PFSK-1 (cell line): ENCODE results near the gene FGGY.

ENCODE experiments used
- FOXP2 ChIP-seq: optimal IDR thresholded peaks from 2 replicates; pipeline ENCODE3; 2011; ENCODE audit warnings: borderline replicate concordance, control low read depth, inconsistent platforms; ENCODE audit not compliant: insufficient read depth; ENCODE audit errors: extremely low read length, extremely low read depth
- POLR2AphosphoS5 ChIP-seq: IDR thresholded peaks from 2 replicates; pipeline ENCODE4 v1.6.1; 2012; ENCODE audit warnings: low read depth, mild to moderate bottlenecking, control low read depth, low read length, moderate library complexity
- SIN3A ChIP-seq: IDR thresholded peaks from 2 replicates; pipeline ENCODE4 v1.6.1; 2012; ENCODE audit warnings: mild to moderate bottlenecking, low read length, moderate library complexity, borderline replicate concordance; ENCODE audit not compliant: insufficient read depth
- TAF1 ChIP-seq: IDR thresholded peaks from 2 replicates; pipeline ENCODE4 v1.6.1; 2012; ENCODE audit warnings: low read length, control low read depth, borderline replicate concordance; ENCODE audit not compliant: insufficient read depth
- TF ChIP-seq, protein P1 (sequence below), 2 experiments: IDR thresholded peaks; 2 replicates each; pipeline versions ENCODE4 v1.6.1 to v1.8.0; 2011 to 2012; ENCODE audit warnings: low read depth in 2 of 2, low read length in 2 of 2, control low read depth in 1 of 2, inconsistent platforms in 1 of 2, mild to moderate bottlenecking in 1 of 2, moderate library complexity in 1 of 2; ENCODE audit not compliant: insufficient read depth in 1 of 2

FGGY gene

DNA sequence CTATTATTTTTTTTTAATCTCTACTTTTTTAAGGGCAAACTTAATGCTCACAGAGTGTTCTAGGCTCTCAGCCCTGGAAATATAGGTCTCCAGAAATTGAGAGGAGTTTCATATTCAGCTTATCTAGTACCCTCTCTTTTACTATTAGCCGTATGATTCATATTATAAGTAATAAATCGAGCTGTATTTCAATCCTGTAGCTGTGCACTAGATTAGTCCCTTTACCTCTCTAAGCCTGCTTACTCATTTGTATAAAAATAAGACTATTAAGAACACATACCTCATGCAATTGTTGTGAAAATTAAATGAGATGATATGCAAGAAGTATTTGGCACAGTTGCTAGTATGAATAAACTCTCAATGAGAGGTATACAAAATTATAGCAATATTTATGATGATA lies 389.7 kb downstream of the FGGY start:
- no peak for TF ChIP-seq TAF1
- no peak for TF ChIP-seq POLR2AphosphoS5
- TF ChIP-seq, protein P1, sequence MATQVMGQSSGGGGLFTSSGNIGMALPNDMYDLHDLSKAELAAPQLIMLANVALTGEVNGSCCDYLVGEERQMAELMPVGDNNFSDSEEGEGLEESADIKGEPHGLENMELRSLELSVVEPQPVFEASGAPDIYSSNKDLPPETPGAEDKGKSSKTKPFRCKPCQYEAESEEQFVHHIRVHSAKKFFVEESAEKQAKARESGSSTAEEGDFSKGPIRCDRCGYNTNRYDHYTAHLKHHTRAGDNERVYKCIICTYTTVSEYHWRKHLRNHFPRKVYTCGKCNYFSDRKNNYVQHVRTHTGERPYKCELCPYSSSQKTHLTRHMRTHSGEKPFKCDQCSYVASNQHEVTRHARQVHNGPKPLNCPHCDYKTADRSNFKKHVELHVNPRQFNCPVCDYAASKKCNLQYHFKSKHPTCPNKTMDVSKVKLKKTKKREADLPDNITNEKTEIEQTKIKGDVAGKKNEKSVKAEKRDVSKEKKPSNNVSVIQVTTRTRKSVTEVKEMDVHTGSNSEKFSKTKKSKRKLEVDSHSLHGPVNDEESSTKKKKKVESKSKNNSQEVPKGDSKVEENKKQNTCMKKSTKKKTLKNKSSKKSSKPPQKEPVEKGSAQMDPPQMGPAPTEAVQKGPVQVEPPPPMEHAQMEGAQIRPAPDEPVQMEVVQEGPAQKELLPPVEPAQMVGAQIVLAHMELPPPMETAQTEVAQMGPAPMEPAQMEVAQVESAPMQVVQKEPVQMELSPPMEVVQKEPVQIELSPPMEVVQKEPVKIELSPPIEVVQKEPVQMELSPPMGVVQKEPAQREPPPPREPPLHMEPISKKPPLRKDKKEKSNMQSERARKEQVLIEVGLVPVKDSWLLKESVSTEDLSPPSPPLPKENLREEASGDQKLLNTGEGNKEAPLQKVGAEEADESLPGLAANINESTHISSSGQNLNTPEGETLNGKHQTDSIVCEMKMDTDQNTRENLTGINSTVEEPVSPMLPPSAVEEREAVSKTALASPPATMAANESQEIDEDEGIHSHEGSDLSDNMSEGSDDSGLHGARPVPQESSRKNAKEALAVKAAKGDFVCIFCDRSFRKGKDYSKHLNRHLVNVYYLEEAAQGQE (IDR thresholded peaks at IDR 0.05; ENCODE audit: insufficient read depth in 1 of 2, low read depth in 2 of 2, low read length in 2 of 2) = no peak
- TF ChIP-seq FOXP2 = no peak
- no peak for TF ChIP-seq SIN3A

DNA sequence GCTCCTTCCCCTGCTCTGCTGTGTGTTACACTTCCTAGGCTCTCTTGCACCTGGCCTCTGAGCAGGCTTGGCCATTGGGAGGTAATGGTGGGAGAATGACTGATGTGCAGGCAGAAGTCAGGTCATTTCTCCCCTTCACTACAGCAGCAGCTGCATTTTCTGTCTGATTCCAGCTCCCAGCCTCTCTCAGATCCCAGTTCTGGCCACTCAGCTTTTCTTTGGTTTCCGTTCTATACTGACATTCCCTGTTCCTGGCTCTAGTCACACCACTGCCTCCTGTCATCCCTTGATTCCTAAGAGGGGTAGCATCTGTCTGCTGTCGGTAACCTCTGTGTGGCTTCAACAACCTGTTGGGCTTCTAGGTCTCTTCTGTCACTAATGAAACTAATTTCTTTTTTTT lies 390.2 kb downstream of the FGGY start:
- TF ChIP-seq FOXP2 (no peak), SIN3A (no peak), POLR2AphosphoS5 (no peak), TAF1 (no peak)
- TF ChIP-seq, protein P1 (IDR thresholded peaks at IDR 0.05; ENCODE audit: insufficient read depth in 1 of 2, low read depth in 2 of 2, low read length in 2 of 2) = no peak

DNA sequence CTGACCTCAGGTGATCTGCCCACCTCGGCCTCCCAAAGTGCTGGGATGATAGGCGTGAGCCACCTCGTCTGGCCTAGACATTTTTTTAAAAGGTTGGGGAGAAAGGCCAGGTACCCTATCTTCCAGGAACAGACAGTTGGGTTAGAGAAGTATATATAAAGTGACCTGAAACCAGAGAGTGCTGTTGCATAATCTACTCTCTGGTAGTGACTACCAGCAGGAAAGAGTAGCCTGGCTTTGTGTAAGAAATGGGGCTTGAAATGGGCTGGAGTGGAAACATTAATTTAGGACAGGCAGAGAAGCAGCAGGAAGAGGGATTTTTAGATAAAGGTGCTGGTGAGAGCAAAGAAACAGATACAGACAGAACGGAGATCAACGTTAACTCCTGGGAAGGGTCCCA lies 392.1 kb downstream of the FGGY start:
- no peak for TF ChIP-seq TAF1
- no peak for TF ChIP-seq SIN3A
- no peak for TF ChIP-seq POLR2AphosphoS5
- TF ChIP-seq, protein P1 (IDR thresholded peaks at IDR 0.05; ENCODE audit: insufficient read depth in 1 of 2, low read depth in 2 of 2, low read length in 2 of 2) = no peak
- TF ChIP-seq FOXP2 = no peak

DNA sequence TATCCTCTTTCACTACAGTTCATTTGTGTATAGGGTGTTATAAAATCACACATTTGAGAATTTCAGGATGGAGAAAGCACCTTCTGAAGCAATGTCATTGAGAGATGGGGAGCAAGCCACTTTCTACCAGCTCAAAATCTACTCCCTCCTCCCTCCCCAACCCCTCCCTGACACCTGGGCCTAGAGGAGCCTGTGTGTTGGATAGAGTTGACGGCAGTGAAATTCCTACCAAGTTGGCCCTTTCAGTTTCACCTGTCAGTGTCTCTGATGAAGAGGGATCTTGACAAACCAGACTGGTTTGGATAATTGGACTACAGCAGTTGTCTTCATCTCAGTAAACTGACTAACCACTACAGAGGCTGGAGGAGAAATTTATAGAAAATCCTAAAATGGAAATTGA lies 392.8 kb downstream of the FGGY start:
- no peak for TF ChIP-seq TAF1
- TF ChIP-seq FOXP2 = no peak
- TF ChIP-seq POLR2AphosphoS5 = no peak
- TF ChIP-seq, protein P1 (IDR thresholded peaks at IDR 0.05; ENCODE audit: insufficient read depth in 1 of 2, low read depth in 2 of 2, low read length in 2 of 2) = no peak
- no peak for TF ChIP-seq SIN3A

DNA sequence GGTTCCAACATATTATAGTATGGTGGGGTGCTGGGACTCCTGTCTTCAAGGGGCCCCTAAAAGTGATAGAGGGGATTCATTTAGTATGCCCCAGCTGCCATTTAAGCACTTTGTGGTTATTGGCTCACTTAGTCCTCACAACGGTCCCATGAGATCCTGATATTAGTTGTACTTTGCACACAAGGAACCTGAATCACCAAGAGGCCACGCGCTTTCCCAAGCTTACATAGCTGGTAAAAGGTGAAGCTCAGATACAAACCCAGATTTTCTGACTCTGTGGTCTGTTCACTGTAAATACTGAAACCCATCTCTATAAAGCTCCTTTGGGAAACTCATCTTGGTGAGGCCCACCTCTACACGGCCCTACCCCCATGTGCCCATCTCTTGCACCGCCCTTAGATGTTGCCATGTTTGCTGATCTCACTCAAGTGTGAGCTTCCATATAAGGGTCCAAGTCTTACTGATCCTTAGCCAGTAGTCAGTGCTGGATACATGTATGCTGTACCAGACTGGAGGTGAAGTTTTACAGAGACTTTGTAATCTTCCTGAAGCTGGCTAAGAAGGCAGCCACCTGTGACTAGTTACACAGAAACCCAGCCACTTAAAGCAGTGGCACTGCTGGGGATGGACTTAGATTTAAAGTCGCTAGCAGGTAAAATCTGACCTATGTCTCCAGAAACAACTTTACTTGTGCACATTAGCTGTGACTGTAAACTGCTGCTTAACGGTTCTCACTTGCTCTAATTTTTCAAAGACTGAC lies 393.5 kb downstream of the FGGY start:
- no peak for TF ChIP-seq POLR2AphosphoS5
- TF ChIP-seq SIN3A = no peak
- TF ChIP-seq FOXP2 = no peak
- TF ChIP-seq, protein P1 (IDR thresholded peaks at IDR 0.05; ENCODE audit: insufficient read depth in 1 of 2, low read depth in 2 of 2, low read length in 2 of 2) = no peak
- no peak for TF ChIP-seq TAF1
